ENCODE measurements around the gene RAPGEF1.
"Not testable (repeated sequence)": the region's sequence is repeated elsewhere in the genome, so short reads cannot be mapped to it uniquely, and the experiment has no call there.

The RAPGEF1 gene

GRCh38 chr9:131668439-131669268 is 71.2 kb downstream of the RAPGEF1 start:
- DNase-seq: no peak

DNA sequence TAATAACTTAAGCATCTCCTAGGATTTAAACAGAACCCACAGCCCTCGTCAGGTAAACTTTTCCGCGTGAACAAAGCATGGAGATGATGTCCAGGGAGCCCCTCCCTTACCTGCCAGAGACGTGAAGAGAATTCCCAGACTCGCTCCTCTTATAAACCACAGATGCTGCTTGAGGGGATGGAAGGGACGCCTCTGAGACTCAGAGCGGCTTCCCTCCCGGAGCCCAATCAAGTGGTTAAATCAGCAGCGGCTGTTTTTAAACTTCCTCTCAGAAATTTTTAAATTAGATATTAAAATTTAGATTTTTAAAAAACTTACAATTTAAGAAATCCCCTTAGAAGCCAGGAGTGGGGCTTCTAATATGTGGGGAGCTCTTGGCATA is 71.8 kb downstream of the RAPGEF1 start:
- no peak for DNase-seq

- no peak for DNase-seq
Observed at GRCh38 chr9:131667576-131667975, 72.3 kb downstream of the RAPGEF1 start.

- DNase-seq: no peak
Observed at GRCh38 chr9:131666774-131667173, 73.1 kb downstream of the RAPGEF1 start.

- no peak for DNase-seq
Observed at GRCh38 chr9:131666029-131666428, 73.8 kb downstream of the RAPGEF1 start.

GRCh38 chr9:131663288-131663687 is 76.6 kb downstream of the RAPGEF1 start:
- no peak for DNase-seq

DNA sequence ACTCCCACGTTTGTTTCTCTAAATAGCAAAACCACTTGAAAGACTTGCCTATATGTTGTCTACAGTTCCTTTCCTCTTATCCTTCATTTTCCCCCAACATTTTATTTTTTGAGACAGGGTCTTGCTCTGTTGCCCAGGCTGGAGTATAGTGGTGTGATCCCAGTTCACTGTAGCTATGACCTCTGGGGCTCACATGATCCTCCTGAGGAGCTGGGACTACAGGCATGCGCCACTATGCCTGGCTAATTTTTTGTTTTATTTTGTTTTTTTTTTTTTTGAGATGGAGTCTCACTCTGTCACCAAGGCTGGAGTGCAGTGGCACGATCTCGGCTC is 77.6 kb downstream of the RAPGEF1 start:
- not testable (repeated sequence) for DNase-seq

- DNase-seq: no peak
Observed at GRCh38 chr9:131661568-131662288, 78.1 kb downstream of the RAPGEF1 start.

GRCh38 chr9:131660466-131661405 is 79.1 kb downstream of the RAPGEF1 start:
- DNase-seq: peak; percentile 43

GRCh38 chr9:131658377-131659129 is 81.3 kb downstream of the RAPGEF1 start:
- no peak for DNase-seq

- no peak for DNase-seq
Observed at GRCh38 chr9:131657940-131658339, 81.9 kb downstream of the RAPGEF1 start.

DNA sequence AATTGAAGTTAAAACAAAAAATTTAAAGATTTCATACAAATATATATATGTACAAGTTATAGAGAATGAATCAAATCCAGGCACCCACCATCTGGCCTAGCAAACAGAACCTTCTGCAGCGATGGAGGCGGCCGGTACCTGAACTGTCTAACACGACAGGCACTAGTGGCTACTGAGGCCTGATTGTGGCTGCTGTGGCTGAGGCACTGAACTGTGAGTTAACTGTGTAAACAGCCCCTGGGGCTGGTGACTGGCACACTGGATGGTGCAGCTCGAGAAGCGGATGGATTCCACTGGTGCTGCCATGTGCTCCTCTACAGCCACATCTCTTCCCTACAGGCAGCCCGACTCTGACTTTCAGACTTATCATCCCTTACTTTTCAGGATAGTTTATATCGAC is 82.4 kb downstream of the RAPGEF1 start:
- DNase-seq: no peak

GRCh38 chr9:131657037-131657377 is 82.9 kb downstream of the RAPGEF1 start:
- DNase-seq: no peak

GRCh38 chr9:131656356-131657036 is 83.4 kb downstream of the RAPGEF1 start:
- peak; percentile 66 for DNase-seq

DNA sequence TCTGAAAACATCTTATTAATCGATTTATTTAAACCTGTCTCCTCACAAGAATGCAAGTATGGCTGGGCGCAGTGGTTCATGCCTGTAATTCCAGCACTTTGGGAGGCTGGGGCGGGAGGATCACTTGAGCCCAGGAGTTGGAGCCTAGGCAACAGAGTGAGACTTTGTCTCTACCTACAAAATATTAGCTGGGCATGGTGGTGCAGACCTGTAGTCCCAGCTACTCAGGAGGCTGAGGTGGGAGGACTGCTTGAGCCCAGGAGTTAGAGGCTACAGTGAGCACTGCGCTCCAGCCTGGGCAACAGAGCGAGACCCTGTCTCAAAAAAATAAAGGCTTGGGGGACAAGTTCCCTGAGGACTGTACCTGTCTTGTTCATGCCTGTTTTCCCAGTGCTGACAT is 85.5 kb downstream of the RAPGEF1 start:
- DNase-seq: not testable (repeated sequence)

- DNase-seq: no peak
Observed at GRCh38 chr9:131651599-131651998, 88.3 kb downstream of the RAPGEF1 start.

- DNase-seq: no peak
Observed at GRCh38 chr9:131651160-131651559, 88.7 kb downstream of the RAPGEF1 start.

- DNase-seq: no peak
Observed at GRCh38 chr9:131650254-131650653, 89.6 kb downstream of the RAPGEF1 start.

DNA sequence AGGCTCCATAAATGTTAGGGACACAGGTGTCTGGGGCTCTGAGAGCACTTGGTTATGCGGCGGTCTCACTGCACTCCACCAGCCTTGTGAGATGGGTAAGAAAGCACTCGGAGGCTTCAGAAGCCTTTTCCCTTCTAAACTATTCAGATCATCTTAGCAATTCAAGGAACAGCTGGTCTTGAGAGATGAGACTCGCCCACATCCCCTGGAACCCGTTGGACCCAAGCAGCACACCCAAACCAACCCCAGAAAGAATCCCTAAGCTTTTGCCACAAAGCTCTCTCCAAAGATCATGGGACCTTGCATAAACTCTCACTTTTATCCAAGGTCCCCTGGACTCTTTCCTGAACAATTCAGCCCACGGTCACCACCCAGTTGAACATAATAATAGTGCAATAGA is 90.2 kb downstream of the RAPGEF1 start:
- no peak for DNase-seq

DNA sequence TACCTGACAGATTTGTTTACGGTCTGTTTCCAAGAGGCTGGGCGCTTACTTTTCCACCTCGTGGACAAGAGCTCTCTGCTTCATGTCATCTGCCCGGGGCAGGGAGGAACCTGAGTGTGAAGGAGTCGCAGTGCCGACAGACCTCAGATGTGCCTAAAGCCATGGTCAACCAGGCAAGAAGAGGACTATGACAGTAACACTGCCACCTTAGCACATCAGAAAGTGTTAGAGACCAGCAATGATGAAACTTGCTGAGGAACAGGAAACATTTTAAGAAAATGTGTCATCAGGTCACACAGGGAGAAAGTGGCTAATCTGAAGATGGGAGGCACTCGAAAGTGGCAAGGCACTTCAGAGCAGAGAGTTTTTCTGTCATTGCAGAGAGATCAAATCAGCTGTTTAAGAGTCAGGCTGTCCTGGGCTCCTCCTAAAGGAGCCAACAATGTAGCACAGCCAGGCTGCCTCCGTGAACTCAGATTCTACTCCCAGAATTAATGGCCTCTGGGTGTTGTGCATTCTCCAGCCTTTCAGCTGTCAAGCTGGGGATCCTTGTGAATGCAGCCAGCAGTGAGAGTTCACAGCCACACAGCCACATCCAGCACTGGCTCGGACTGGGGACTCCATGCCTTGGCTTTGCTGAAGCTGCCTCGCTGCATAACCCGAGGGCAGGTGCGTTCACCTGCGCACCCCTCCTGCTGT is 94.6 kb downstream of the RAPGEF1 start:
- no peak for DNase-seq

DNA sequence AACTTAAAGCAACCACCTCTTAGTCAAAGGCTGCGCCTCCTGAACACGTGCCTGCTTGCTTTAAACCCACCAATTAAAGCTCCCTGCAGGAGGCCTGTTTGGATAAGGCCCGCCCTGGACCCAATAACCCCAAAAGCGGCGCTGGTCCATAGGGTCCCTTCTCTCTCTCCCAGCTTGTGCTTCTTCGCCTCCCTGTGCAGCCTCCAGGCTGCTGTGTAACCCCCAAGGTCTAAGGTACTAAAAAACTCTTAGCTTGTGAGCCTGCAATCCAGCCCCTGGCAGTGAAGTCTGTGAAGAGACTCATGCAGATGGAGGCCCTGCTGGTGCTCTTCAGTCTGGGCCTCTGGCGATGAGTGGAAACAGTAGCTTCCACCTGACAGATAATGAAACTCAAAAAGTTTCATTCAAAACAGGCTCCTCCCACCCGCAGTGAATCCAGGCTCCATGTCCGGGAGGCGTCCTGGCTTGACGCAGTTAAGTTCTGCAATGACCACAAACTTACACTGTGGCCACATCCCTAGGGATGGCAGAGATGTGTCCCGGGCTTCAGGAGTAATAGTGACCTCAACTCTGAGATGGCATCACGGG is 97.3 kb downstream of the RAPGEF1 start:
- no peak for DNase-seq

Measured in midbrain (tissue), 1 donor.